ENCODE data around the gene MELK.
A peak's percentile ranks its signal among the peaks of the same experiment; 100 is the strongest.

Gene MELK

GRCh38 chr9:36575411-36575882 lies 2.8 kb downstream of the MELK start:
- Histone ChIP-seq H3K4me3 (no peak overlapping the region), H3K27ac (peak overlapping the region in 1 of 21 experiments; percentile 43)

GRCh38 chr9:36576866-36577265 lies 4.2 kb downstream of the MELK start:
- no peak overlapping the region for H3K4me3 ChIP-seq
- peak overlapping the region in 1 of 21 experiments; percentile 43 for H3K27ac ChIP-seq

- H3K27ac ChIP-seq = no peak overlapping the region
- no peak overlapping the region for H3K4me3 ChIP-seq
Observed at GRCh38 chr9:36584620-36585460, 12.1 kb downstream of the MELK start.

GRCh38 chr9:36590231-36590630 lies 17.5 kb downstream of the MELK start:
- no peak overlapping the region for H3K4me3 ChIP-seq
- H3K27ac ChIP-seq = no peak overlapping the region

- H3K27ac ChIP-seq = no peak overlapping the region
- no peak overlapping the region for H3K4me3 ChIP-seq
Observed at GRCh38 chr9:36592801-36593583, 20.3 kb downstream of the MELK start.

- Histone ChIP-seq H3K27ac (no peak overlapping the region), H3K4me3 (no peak overlapping the region)
Observed at GRCh38 chr9:36594213-36594612, 21.5 kb downstream of the MELK start.

GRCh38 chr9:36597412-36598178 lies 24.9 kb downstream of the MELK start:
- no peak overlapping the region for H3K4me3 ChIP-seq
- H3K27ac ChIP-seq = no peak overlapping the region

GRCh38 chr9:36598273-36598672 lies 25.6 kb downstream of the MELK start:
- H3K27ac ChIP-seq = no peak overlapping the region
- no peak overlapping the region for H3K4me3 ChIP-seq

GRCh38 chr9:36603006-36603405 lies 30.3 kb downstream of the MELK start:
- Histone ChIP-seq H3K27ac (peak overlapping the region in 6 of 21 experiments; percentile 31 to 48 (median 42)), H3K4me3 (no peak overlapping the region)

GRCh38 chr9:36609306-36609705 lies 36.6 kb downstream of the MELK start:
- no peak overlapping the region for H3K27ac ChIP-seq
- no peak overlapping the region for H3K4me3 ChIP-seq

- Histone ChIP-seq H3K4me3 (no peak overlapping the region), H3K27ac (no peak overlapping the region)
Observed at GRCh38 chr9:36622121-36622520, 49.4 kb downstream of the MELK start.

GRCh38 chr9:36623280-36623679 lies 50.6 kb downstream of the MELK start:
- Histone ChIP-seq H3K4me3 (no peak overlapping the region), H3K27ac (no peak overlapping the region)

GRCh38 chr9:36625006-36625615 lies 52.4 kb downstream of the MELK start:
- no peak overlapping the region for H3K4me3 ChIP-seq
- H3K27ac ChIP-seq = peak overlapping the region in 3 of 21 experiments; percentile 25 to 51 (median 26)

- no peak overlapping the region for H3K4me3 ChIP-seq
Observed at GRCh38 chr9:36632892-36633291, 60.2 kb downstream of the MELK start.

GRCh38 chr9:36637491-36638270 lies 65.0 kb downstream of the MELK start:
- Histone ChIP-seq H3K4me3 (no peak overlapping the region), H3K27ac (no peak overlapping the region)

More at GRCh38 chr9:36632892-36633291, 60.2 kb downstream of the MELK start:
- no peak overlapping the region for H3K27ac ChIP-seq

- H3K4me3 ChIP-seq = no peak overlapping the region
- no peak overlapping the region for H3K27ac ChIP-seq
Observed at GRCh38 chr9:36640771-36641381, 68.2 kb downstream of the MELK start.

- H3K27ac ChIP-seq = no peak overlapping the region
Observed at GRCh38 chr9:36642817-36643216, 70.1 kb downstream of the MELK start.

GRCh38 chr9:36656842-36657241 lies 84.1 kb downstream of the MELK start:
- Histone ChIP-seq H3K27ac (no peak overlapping the region), H3K4me3 (no peak overlapping the region)

More at GRCh38 chr9:36642817-36643216, 70.1 kb downstream of the MELK start:
- no peak overlapping the region for H3K4me3 ChIP-seq
